ENCODE measurements around the gene CHRNE.

The CHRNE gene

GRCh38 chr17:4851084-4851483, 51.8 kb downstream of the CHRNE start:
- no peak for DNase-seq

GRCh38 chr17:4850246-4850645, 52.7 kb downstream of the CHRNE start:
- DNase-seq: no peak

GRCh38 chr17:4849011-4849536, 53.8 kb downstream of the CHRNE start:
- no peak for DNase-seq
